SU-DHL-6 (cell line): ENCODE data around the gene GABBR2.

Experiments used
- H2AFZ ChIP-seq: fragments of 200-600 bp; sonication (generic); 2 replicates; pipeline ENCODE4 v1.6.1; 2014; ENCODE audit warnings: low read depth, mild to moderate bottlenecking, moderate library complexity, mixed read lengths, antibody characterized with exemption, low read length; ENCODE audit not compliant: severe bottlenecking
- H3F3A ChIP-seq: fragments of 200-600 bp; shearing (Covaris generic); 2 replicates; pipeline ENCODE4 v1.6.0; 2016; ENCODE audit warnings: antibody characterized with exemption, mild to moderate bottlenecking; ENCODE audit not compliant: insufficient read depth
- H3K27ac ChIP-seq: fragments of 200-600 bp; sonication (generic); 2 replicates; pipeline ENCODE4 v1.5.1; 2016; ENCODE audit warnings: low read depth, mild to moderate bottlenecking, low read length, moderate library complexity, mixed read lengths
- H3K27me3 ChIP-seq: fragments of 200-600 bp; sonication (generic), shearing (Covaris generic); 2 replicates; pipeline ENCODE4 v1.6.0; 2014; ENCODE audit warnings: mild to moderate bottlenecking, low read length
- H3K36me3 ChIP-seq: fragments of 200-600 bp; sonication (generic); 2 replicates; pipeline ENCODE4 v1.6.1; 2014; ENCODE audit warnings: mild to moderate bottlenecking, low read length, mixed read lengths
- H3K4me2 ChIP-seq: fragments of 300-600, 200-600 bp; shearing (Covaris generic), sonication (generic); 2 replicates; pipeline ENCODE4 v1.6.0; 2014; ENCODE audit warnings: low read length, low read depth, mild to moderate bottlenecking; ENCODE audit not compliant: poor library complexity, severe bottlenecking
- H3K4me3 ChIP-seq: fragments of 200-600 bp; sonication (generic); 2 replicates; pipeline ENCODE4 v1.5.1; 2014; ENCODE audit warnings: antibody characterized with exemption, low read length, mild to moderate bottlenecking, mixed read lengths; ENCODE audit not compliant: insufficient read depth, poor library complexity, severe bottlenecking
- H3K79me2 ChIP-seq: fragments of 200-600 bp; sonication (generic); 2 replicates; pipeline ENCODE4 v1.6.1; 2014; ENCODE audit warnings: mild to moderate bottlenecking, low read length, moderate library complexity; ENCODE audit not compliant: insufficient read depth
- H3K9ac ChIP-seq: fragments of 200-600 bp; sonication (generic); 2 replicates; pipeline ENCODE4 v1.7.0; 2014; ENCODE audit warnings: mild to moderate bottlenecking, low read length
- H3K9me2 ChIP-seq: fragments of 200-600 bp; sonication (generic); replicated peaks from 2 replicates; pipeline ENCODE4 v1.6.1; 2014; ENCODE audit warnings: low read length; ENCODE audit not compliant: insufficient read depth
- H3K9me3 ChIP-seq: fragments of 200-600 bp; sonication (generic); 2 replicates; pipeline ENCODE4 v1.6.1; 2014; ENCODE audit warnings: low read length, mixed read lengths; ENCODE audit not compliant: insufficient read depth
- H4K20me1 ChIP-seq: fragments of 200-600 bp; sonication (generic); 2 replicates; pipeline ENCODE4 v1.6.1; 2014; ENCODE audit warnings: low read depth, mild to moderate bottlenecking, antibody characterized with exemption, low read length, moderate library complexity, mixed read lengths
- EZH2phosphoT487 ChIP-seq: fragments of 200-600 bp; sonication (generic), shearing (Covaris generic); conservative IDR thresholded peaks from 2 replicates; pipeline ENCODE4 v1.6.1; 2018; ENCODE audit warnings: mild to moderate bottlenecking, antibody characterized with exemption, low read length, moderate library complexity, mixed read lengths
- TF ChIP-seq, protein P1 (sequence below): fragments of 200-600 bp; sonication (generic); IDR thresholded peaks from one replicate; pipeline ENCODE4 v1.5.1; 2017; ENCODE audit warnings: antibody characterized with exemption, mild to moderate bottlenecking, low read length, moderate library complexity; ENCODE audit not compliant: insufficient read depth, poor library complexity, severe bottlenecking

Gene GABBR2

DNA sequence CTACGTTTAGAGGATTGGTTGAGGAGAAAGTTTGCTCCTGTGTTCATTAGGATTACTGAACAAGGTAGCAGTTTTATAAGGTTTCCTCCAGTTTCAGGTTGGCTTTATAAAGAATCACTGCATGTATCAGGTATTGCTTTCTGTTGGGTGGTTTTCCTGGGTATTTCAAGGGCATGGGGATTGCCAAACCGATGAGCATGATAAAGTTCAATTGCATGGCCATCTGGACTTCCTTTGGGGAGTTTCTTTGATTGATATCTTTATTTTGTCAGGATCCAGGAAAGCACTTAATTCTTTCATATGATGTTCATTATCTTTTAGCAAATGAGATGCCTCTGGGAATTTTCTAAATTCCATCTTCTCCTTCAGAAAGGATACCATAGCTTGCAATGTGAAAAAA is 10.3 kb upstream of the GABBR2 start:
- Histone ChIP-seq H3K4me2 (no peak overlapping the region), H3F3A (no peaks in the 10 kb centered on the region), H4K20me1 (no peaks in the 10 kb centered on the region), H3K79me2 (no peaks in the 10 kb centered on the region), H3K27me3 (no peaks in the 10 kb centered on the region), H3K9ac (no peak overlapping the region), H3K4me3 (no peak overlapping the region), H2AFZ (no peak overlapping the region), H3K9me3 (no peaks in the 10 kb centered on the region), H3K9me2 (no peaks in the 10 kb centered on the region), H3K27ac (no peak overlapping the region), H3K36me3 (no peaks in the 10 kb centered on the region)
- no peak for TF ChIP-seq EZH2phosphoT487

DNA sequence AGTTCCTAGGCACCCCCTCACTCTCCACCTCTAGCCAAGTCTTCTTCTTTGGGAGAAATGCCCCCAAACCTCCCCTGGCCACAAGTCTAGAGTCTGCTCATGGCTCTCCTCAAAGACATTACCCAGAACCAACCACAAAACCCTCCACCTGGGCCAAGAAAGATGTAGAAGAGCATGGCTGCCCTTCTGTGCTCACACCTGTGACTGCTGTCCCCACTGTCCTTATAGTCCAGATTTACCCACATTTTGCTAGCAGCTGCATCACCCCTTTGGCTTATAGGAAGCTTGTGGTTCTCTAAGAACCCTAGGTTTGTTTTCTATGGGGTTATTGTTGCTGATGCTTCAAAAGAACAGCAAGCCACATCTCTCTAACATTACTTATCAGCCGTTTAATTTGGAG is 6.1 kb upstream of the GABBR2 start:
- H3K4me3 ChIP-seq = no peak overlapping the region
- H3K9ac ChIP-seq = no peak overlapping the region
- no peaks in the 10 kb centered on the region for H3F3A ChIP-seq
- H3K9me2 ChIP-seq = no peaks in the 10 kb centered on the region
- H3K9me3 ChIP-seq = no peaks in the 10 kb centered on the region
- no peaks in the 10 kb centered on the region for H3K79me2 ChIP-seq
- H3K36me3 ChIP-seq = no peaks in the 10 kb centered on the region
- TF ChIP-seq, protein P1, sequence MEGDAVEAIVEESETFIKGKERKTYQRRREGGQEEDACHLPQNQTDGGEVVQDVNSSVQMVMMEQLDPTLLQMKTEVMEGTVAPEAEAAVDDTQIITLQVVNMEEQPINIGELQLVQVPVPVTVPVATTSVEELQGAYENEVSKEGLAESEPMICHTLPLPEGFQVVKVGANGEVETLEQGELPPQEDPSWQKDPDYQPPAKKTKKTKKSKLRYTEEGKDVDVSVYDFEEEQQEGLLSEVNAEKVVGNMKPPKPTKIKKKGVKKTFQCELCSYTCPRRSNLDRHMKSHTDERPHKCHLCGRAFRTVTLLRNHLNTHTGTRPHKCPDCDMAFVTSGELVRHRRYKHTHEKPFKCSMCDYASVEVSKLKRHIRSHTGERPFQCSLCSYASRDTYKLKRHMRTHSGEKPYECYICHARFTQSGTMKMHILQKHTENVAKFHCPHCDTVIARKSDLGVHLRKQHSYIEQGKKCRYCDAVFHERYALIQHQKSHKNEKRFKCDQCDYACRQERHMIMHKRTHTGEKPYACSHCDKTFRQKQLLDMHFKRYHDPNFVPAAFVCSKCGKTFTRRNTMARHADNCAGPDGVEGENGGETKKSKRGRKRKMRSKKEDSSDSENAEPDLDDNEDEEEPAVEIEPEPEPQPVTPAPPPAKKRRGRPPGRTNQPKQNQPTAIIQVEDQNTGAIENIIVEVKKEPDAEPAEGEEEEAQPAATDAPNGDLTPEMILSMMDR = no peak
- TF ChIP-seq EZH2phosphoT487 = no peak
- no peaks in the 10 kb centered on the region for H4K20me1 ChIP-seq
- H3K4me2 ChIP-seq = no peak overlapping the region
- H2AFZ ChIP-seq = no peak overlapping the region
- no peaks in the 10 kb centered on the region for H3K27me3 ChIP-seq
- H3K27ac ChIP-seq = no peak overlapping the region

- Histone ChIP-seq H3K79me2 (no peaks in the 10 kb centered on the region), H3K27ac (no peak overlapping the region), H3K9me2 (no peaks in the 10 kb centered on the region), H4K20me1 (no peaks in the 10 kb centered on the region), H3K4me3 (no peak overlapping the region), H2AFZ (no peak overlapping the region), H3F3A (no peaks in the 10 kb centered on the region), H3K36me3 (no peaks in the 10 kb centered on the region), H3K4me2 (no peak overlapping the region), H3K9ac (no peak overlapping the region), H3K9me3 (no peaks in the 10 kb centered on the region), H3K27me3 (no peaks in the 10 kb centered on the region)
- TF ChIP-seq EZH2phosphoT487 = no peak
- TF ChIP-seq, protein P1 = no peak
Measured at GRCh38 chr9:98712987-98713386, 4.3 kb upstream of the GABBR2 start.

GRCh38 chr9:98709968-98710965 is 1.5 kb upstream of the GABBR2 start:
- H3K27me3 ChIP-seq = no peaks in the 10 kb centered on the region
- no peak for TF ChIP-seq EZH2phosphoT487
- TF ChIP-seq, protein P1 = no peak
- no peak overlapping the region for H3K4me2 ChIP-seq
- H4K20me1 ChIP-seq = no peaks in the 10 kb centered on the region
- H3K36me3 ChIP-seq = no peaks in the 10 kb centered on the region
- no peak overlapping the region for H3K27ac ChIP-seq
- H3K4me3 ChIP-seq = no peak overlapping the region
- H3F3A ChIP-seq = no peaks in the 10 kb centered on the region
- H2AFZ ChIP-seq = no peak overlapping the region
- H3K9me2 ChIP-seq = no peaks in the 10 kb centered on the region
- H3K79me2 ChIP-seq = no peaks in the 10 kb centered on the region
- H3K9me3 ChIP-seq = no peaks in the 10 kb centered on the region
- H3K9ac ChIP-seq = no peak overlapping the region
